Activated CD8-positive, alpha-beta T cell treated with anti-CD3 and anti-CD28 coated beads for 36 hours (primary cell): Measurements from ENCODE around the gene MGST1. TPM values are rescaled to one million over a fixed set of nuclear protein-coding genes. Genes with fewer than 3 reads are reported as not detected.

ENCODE experiments used
- ATAC-seq: fragments of 200-7000 bp; cut with Tn5 transposase; one replicate; pipeline ENCODE4 v1.10.0; 2021; ENCODE audit warnings: mild to moderate bottlenecking, moderate library complexity
- CTCF ChIA-PET: fragments of 350-600 bp; sonication (Branson Sonifier 250); formaldehyde crosslinking; loops from one replicate; lab custom pipeline; 2021; ENCODE audit warnings: antibody characterized with exemption; lab: Charles Lee
- POLR2A ChIA-PET: fragments of 350-600 bp; sonication (Branson Sonifier 250); formaldehyde crosslinking; loops from one replicate; lab custom pipeline; 2021; ENCODE audit warnings: antibody characterized with exemption; lab: Charles Lee
- DNase-seq: peaks from one replicate; pipeline ENCODE4 v3.0.0-alpha.2; 2020
- H3K27ac Mint-ChIP-seq: one replicate; pipeline ENCODE4 v1.8.0; 2021; ENCODE audit warnings: mild to moderate bottlenecking, mixed read lengths
- H3K27me3 Mint-ChIP-seq: one replicate; pipeline ENCODE4 v1.8.0; 2021; ENCODE audit warnings: mixed read lengths
- H3K36me3 Mint-ChIP-seq: one replicate; pipeline ENCODE4 v1.8.0; 2021; ENCODE audit warnings: low read depth, mixed read lengths
- H3K4me1 Mint-ChIP-seq: one replicate; pipeline ENCODE4 v1.8.0; 2021; ENCODE audit warnings: low read depth, mixed read lengths
- H3K4me3 Mint-ChIP-seq: one replicate; pipeline ENCODE4 v1.8.0; 2021; ENCODE audit warnings: mild to moderate bottlenecking, moderate library complexity, mixed read lengths
- H3K9me3 Mint-ChIP-seq: one replicate; pipeline ENCODE4 v1.8.0; 2021; ENCODE audit warnings: mixed read lengths
- CTCF ChIP-seq: fragments of 200-600 bp; IDR thresholded peaks from one replicate; pipeline ENCODE4 v1.8.0; 2022; ENCODE audit warnings: antibody characterized with exemption, mild to moderate bottlenecking
- intact Hi-C: fragments of 100-400 bp; cut with micrococcal nuclease; formaldehyde crosslinking; loops from one replicate; pipeline ENCODE4 v1.10.0; 2022
- total RNA-seq, 2 experiments: library from RNA; stranded (reverse); gene quantifications; one replicate each; pipeline ENCODE4 v1.2.3, GENCODE V29; 2021

The MGST1 gene
- total RNA-seq, 2 experiments from 2014 or later: not detected

- Mint-ChIP-seq H3K36me3 (no peaks in the 10 kb centered on the region), H3K4me3 (no peak overlapping the region), H3K27ac (no peak overlapping the region), H3K9me3 (peaks cover 11% of the 10 kb centered on the region), H3K27me3 (no peaks in the 10 kb centered on the region), H3K4me1 (no peaks in the 10 kb centered on the region)
- intact Hi-C loops: no loop called here
- DNase-seq: no peak
- ChIA-PET POLR2A (no interaction called here), CTCF (no interaction called here)
- ATAC-seq: no peak
- no peak for TF ChIP-seq CTCF
Observed at GRCh38 chr12:16331998-16332397, 15.4 kb upstream of the MGST1 start.

GRCh38 chr12:16335838-16336237 lies 11.6 kb upstream of the MGST1 start:
- POLR2A ChIA-PET: no interaction called here
- no peaks in the 10 kb centered on the region for H3K4me1 Mint-ChIP-seq
- ATAC-seq (no peak), DNase-seq (no peak)
- intact Hi-C loops: no loop called here
- no peaks in the 10 kb centered on the region for H3K27me3 Mint-ChIP-seq
- H3K9me3 Mint-ChIP-seq: peaks cover 4% of the 10 kb centered on the region
- TF ChIP-seq CTCF: no peak
- CTCF ChIA-PET: no interaction called here
- no peak overlapping the region for H3K4me3 Mint-ChIP-seq
- no peaks in the 10 kb centered on the region for H3K36me3 Mint-ChIP-seq
- H3K27ac Mint-ChIP-seq: no peak overlapping the region

GRCh38 chr12:16344269-16344668 lies 3.2 kb upstream of the MGST1 start:
- no peaks in the 10 kb centered on the region for H3K36me3 Mint-ChIP-seq
- peaks cover 8% of the 10 kb centered on the region for H3K27me3 Mint-ChIP-seq
- DNase-seq (no peak), ATAC-seq (no peak)
- CTCF ChIA-PET: no interaction called here
- POLR2A ChIA-PET: no interaction called here
- TF ChIP-seq CTCF: no peak
- H3K4me3 Mint-ChIP-seq: no peak overlapping the region
- no peak overlapping the region for H3K27ac Mint-ChIP-seq
- H3K4me1 Mint-ChIP-seq: no peaks in the 10 kb centered on the region
- intact Hi-C loops: no loop called here
- peaks cover 2% of the 10 kb centered on the region for H3K9me3 Mint-ChIP-seq

GRCh38 chr12:16345105-16345504 lies 2.3 kb upstream of the MGST1 start:
- no peaks in the 10 kb centered on the region for H3K36me3 Mint-ChIP-seq

GRCh38 chr12:16346958-16347357 lies 487 bp upstream of the MGST1 start:
- H3K4me3 Mint-ChIP-seq: no peak overlapping the region
- no peak for TF ChIP-seq CTCF
- H3K27me3 Mint-ChIP-seq: peaks cover 8% of the 10 kb centered on the region
- intact Hi-C loops: no loop called here
- H3K36me3 Mint-ChIP-seq: no peaks in the 10 kb centered on the region
- DNase-seq (no peak), ATAC-seq (no peak)
- H3K9me3 Mint-ChIP-seq: no peaks in the 10 kb centered on the region
- ChIA-PET POLR2A (no interaction called here), CTCF (no interaction called here)
- no peak overlapping the region for H3K27ac Mint-ChIP-seq
- H3K4me1 Mint-ChIP-seq: no peaks in the 10 kb centered on the region

More at GRCh38 chr12:16345105-16345504, 2.3 kb upstream of the MGST1 start:
- ChIA-PET POLR2A (no interaction called here), CTCF (no interaction called here)
- peaks cover 2% of the 10 kb centered on the region for H3K9me3 Mint-ChIP-seq
- H3K27ac Mint-ChIP-seq: no peak overlapping the region
- no peak for TF ChIP-seq CTCF
- DNase-seq: no peak
- no peak overlapping the region for H3K4me3 Mint-ChIP-seq
- no peak for ATAC-seq
- intact Hi-C loops: no loop called here
- peaks cover 8% of the 10 kb centered on the region for H3K27me3 Mint-ChIP-seq
- H3K4me1 Mint-ChIP-seq: no peaks in the 10 kb centered on the region
